Right lobe of liver (tissue), 4 donors: ENCODE results near the gene WFDC5.
"Not testable (repeated sequence)": the region's sequence is repeated elsewhere in the genome, so short reads cannot be mapped to it uniquely, and the experiment has no call there.

Experiments used
- POLR2A ChIP-seq: fragments of 450-650 bp; IDR thresholded peaks from one replicate; pipeline ENCODE4 v1.6.1; 2017; ENCODE audit warnings: antibody characterized with exemption, mild to moderate bottlenecking
- TF ChIP-seq, protein P1 (sequence below), 4 donors: fragments of 200-600 bp in 3 of 4; fragments of 450-650 bp in 1 of 4; IDR thresholded peaks; one replicate each; pipeline versions ENCODE4 v1.5.1 to v1.8.0; 2016 to 2022; ENCODE audit warnings: antibody characterized with exemption in 4 of 4, mild to moderate bottlenecking in 2 of 4
- donor health status: DM: no; HTN: no; CAD: no.
- donor health status: DM: no; HTN: no; CAD: no.
- donor health status: DM: no; HTN: yes; CAD: no.

DNA sequence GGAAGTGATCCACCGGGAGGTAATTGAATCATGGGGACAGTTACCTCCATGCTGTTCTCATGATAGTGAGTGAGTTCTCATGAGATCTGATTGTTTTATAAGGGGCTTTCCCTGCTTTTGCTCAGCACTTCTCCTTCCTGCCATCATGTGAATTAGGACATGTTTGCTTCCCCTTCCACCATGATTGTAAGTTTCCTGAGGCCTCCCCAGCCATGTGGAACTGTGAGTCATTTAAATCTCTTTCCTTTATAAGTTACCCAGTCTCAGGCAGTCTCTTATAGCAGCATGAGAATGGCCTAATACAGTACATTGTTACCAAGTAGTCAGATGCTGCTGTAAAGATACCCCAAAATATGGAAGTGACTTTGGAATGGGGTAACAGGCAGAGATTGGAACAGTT is 39.8 kb upstream of the WFDC5 start:
- TF ChIP-seq, protein P1, sequence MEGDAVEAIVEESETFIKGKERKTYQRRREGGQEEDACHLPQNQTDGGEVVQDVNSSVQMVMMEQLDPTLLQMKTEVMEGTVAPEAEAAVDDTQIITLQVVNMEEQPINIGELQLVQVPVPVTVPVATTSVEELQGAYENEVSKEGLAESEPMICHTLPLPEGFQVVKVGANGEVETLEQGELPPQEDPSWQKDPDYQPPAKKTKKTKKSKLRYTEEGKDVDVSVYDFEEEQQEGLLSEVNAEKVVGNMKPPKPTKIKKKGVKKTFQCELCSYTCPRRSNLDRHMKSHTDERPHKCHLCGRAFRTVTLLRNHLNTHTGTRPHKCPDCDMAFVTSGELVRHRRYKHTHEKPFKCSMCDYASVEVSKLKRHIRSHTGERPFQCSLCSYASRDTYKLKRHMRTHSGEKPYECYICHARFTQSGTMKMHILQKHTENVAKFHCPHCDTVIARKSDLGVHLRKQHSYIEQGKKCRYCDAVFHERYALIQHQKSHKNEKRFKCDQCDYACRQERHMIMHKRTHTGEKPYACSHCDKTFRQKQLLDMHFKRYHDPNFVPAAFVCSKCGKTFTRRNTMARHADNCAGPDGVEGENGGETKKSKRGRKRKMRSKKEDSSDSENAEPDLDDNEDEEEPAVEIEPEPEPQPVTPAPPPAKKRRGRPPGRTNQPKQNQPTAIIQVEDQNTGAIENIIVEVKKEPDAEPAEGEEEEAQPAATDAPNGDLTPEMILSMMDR (IDR thresholded peaks at IDR 0.05) = not testable (repeated sequence)
- not testable (repeated sequence) for TF ChIP-seq POLR2A
